K562 (cell line): ENCODE data around the gene PIERCE2. TPM values are rescaled to one million over a fixed set of nuclear protein-coding genes. Genes with fewer than 3 reads are reported as not detected.

Experiments used
- ATAC-seq: fragments of 200-7000 bp; cut with Tn5 transposase; 3 replicates; pipeline ENCODE4 v1.9.1; 2020; ENCODE audit warnings: moderate library complexity
- BruUV-seq: library from RNA; stranded (reverse); fragments of 400-500 nt; replicated peaks from 2 replicates; lab custom pipeline; 2021; lab: Mats Ljungman, UMichigan
- CTCF ChIA-PET: fragments of 300-600 bp; formaldehyde crosslinking; extraction: SDS; loops from one replicate; lab custom pipeline; 2021; ENCODE audit warnings: low intra/inter-chr PET ratio; lab: Yijun Ruan, JAX
- POLR2A ChIA-PET: fragments of 300-600, 350-650 bp; sonication (Branson Sonifier 250); formaldehyde crosslinking; extraction: SDS; loops from one replicate; lab custom pipeline; 2021; ENCODE audit warnings: antibody characterized with exemption, inconsistent platforms; lab: Yijun Ruan, JAX
- DNase-seq, 4 experiments: peaks; one replicate each; pipeline versions ENCODE4 v3.0.0 to v3.0.0-alpha.2; 2011 to 2018; ENCODE audit warnings: low spot score in 3 of 4, mixed read lengths in 3 of 4; ENCODE audit errors: extremely low read depth in 1 of 4
- FAIRE-seq: peaks from 2 replicates; lab custom pipeline; 2011; peaks lifted over from hg19 to GRCh38; lab: Jason Lieb, UNC
- H2AFZ ChIP-seq: 2 replicates; pipeline ENCODE4 v1.6.0; 2011; ENCODE audit warnings: low read depth, low read length, control low read depth, inconsistent platforms
- H3K27ac ChIP-seq: fragments of 200-600 bp; 3 replicates; pipeline ENCODE4 v1.8.0; 2011; ENCODE audit warnings: low read depth, mild to moderate bottlenecking, control low read depth, inconsistent platforms, low read length, moderate library complexity, mixed read lengths; ENCODE audit errors: extremely low read depth
- H3K27me3 ChIP-seq, 2 experiments: fragments of 300-600 bp in 1 of 2; 2 replicates in 1 of 2; 3 replicates in 1 of 2; pipeline versions ENCODE4 v1.6.0 to v1.8.0; 2011; ENCODE audit warnings: inconsistent platforms in 2 of 2, low read length in 2 of 2, mild to moderate bottlenecking in 1 of 2, mixed read lengths in 1 of 2, moderate library complexity in 1 of 2; ENCODE audit not compliant: control insufficient read depth in 2 of 2, insufficient read depth in 2 of 2
- H3K36me3 ChIP-seq: fragments of 300-600 bp; 3 replicates; pipeline ENCODE4 v1.8.0; 2011; ENCODE audit warnings: mild to moderate bottlenecking, low read length, inconsistent platforms; ENCODE audit not compliant: control insufficient read depth, insufficient read depth
- H3K4me1 ChIP-seq, 2 experiments: fragments of 200-600 bp in 1 of 2; replicated peaks in 1 of 2; 2 replicates in 1 of 2; 3 replicates in 1 of 2; pipeline versions ENCODE4 v1.5.1 to v1.8.0; 2011; ENCODE audit warnings: inconsistent platforms in 2 of 2, low read length in 2 of 2, mild to moderate bottlenecking in 1 of 2, mixed read lengths in 1 of 2, moderate library complexity in 1 of 2; ENCODE audit not compliant: control insufficient read depth in 2 of 2, insufficient read depth in 2 of 2
- H3K4me2 ChIP-seq: 2 replicates; pipeline ENCODE4 v1.6.1; 2011; ENCODE audit warnings: low read length, control low read depth, inconsistent platforms, mixed read lengths; ENCODE audit not compliant: insufficient read depth
- H3K4me3 ChIP-seq: fragments of 200-600 bp; sonication (generic), shearing (Covaris generic); 2 replicates; pipeline ENCODE4 v1.5.1; 2016; ENCODE audit warnings: control low read depth, inconsistent platforms
- H3K79me2 ChIP-seq: fragments of 200-600 bp; 3 replicates; pipeline ENCODE4 v1.8.0; 2011; ENCODE audit warnings: low read length, inconsistent platforms; ENCODE audit not compliant: control insufficient read depth, insufficient read depth
- H3K9ac ChIP-seq, 2 experiments: 2 replicates each; pipeline versions ENCODE4 v1.6.0 to v1.6.1; 2011; ENCODE audit warnings: low read depth in 2 of 2, low read length in 2 of 2, control low read depth in 1 of 2, inconsistent platforms in 1 of 2, mild to moderate bottlenecking in 1 of 2, mixed read lengths in 1 of 2; ENCODE audit not compliant: insufficient read depth in 1 of 2
- H3K9me1 ChIP-seq: one replicate; pipeline ENCODE4 v1.6.0; 2011; ENCODE audit warnings: inconsistent platforms, mild to moderate bottlenecking, low read length, moderate library complexity; ENCODE audit not compliant: control insufficient read depth, insufficient read depth
- H3K9me3 ChIP-seq: replicated peaks from 2 replicates; pipeline ENCODE4 v1.5.1; 2011; ENCODE audit warnings: low read depth, low read length, inconsistent platforms; ENCODE audit not compliant: control insufficient read depth, insufficient read depth
- H4K20me1 ChIP-seq: replicated peaks from 2 replicates; pipeline ENCODE4 v1.6.1; 2011; ENCODE audit warnings: low read length, inconsistent platforms, mixed read lengths; ENCODE audit not compliant: control insufficient read depth, insufficient read depth
- ESRRB ChIP-seq: fragments of 250-450 bp; sonication (Bioruptor Pico); IDR thresholded peaks from 2 replicates; pipeline ENCODE4 v1.5.0; 2020; ENCODE audit warnings: mild to moderate bottlenecking, moderate library complexity, borderline replicate concordance
- GATAD2B ChIP-seq: fragments of 450-650 bp; IDR thresholded peaks from 2 replicates; pipeline ENCODE4 v1.6.1; 2017; ENCODE audit warnings: mild to moderate bottlenecking, borderline replicate concordance
- GTF2F1 ChIP-seq: IDR thresholded peaks from 2 replicates; pipeline ENCODE4 v1.6.1; 2011; ENCODE audit warnings: low read depth, low read length, improper control_type of control experiment
- IRF2 ChIP-seq: sonication (generic); formaldehyde crosslinking; IDR thresholded peaks from 2 replicates; pipeline ENCODE4 v1.8.1; 2022; ENCODE audit warnings: mild to moderate bottlenecking, missing genetic modification reagents
- MBD2 ChIP-seq: sonication (generic); IDR thresholded peaks from 2 replicates; pipeline ENCODE4 v1.6.1; 2016; ENCODE audit warnings: low read depth, borderline replicate concordance
- MECOM ChIP-seq: fragments of 250-450 bp; sonication (Bioruptor Pico); IDR thresholded peaks from 2 replicates; pipeline ENCODE4 v1.8.0; 2022; ENCODE audit warnings: inconsistent platforms
- MED1 ChIP-seq: sonication (generic); formaldehyde crosslinking; IDR thresholded peaks from 2 replicates; pipeline ENCODE4 v1.8.1; 2023; ENCODE audit warnings: missing genetic modification reagents, borderline replicate concordance
- NCOA6 ChIP-seq: fragments of 450-650 bp; IDR thresholded peaks from 2 replicates; pipeline ENCODE4 v1.6.1; 2017; ENCODE audit warnings: mild to moderate bottlenecking
- NELFE ChIP-seq: IDR thresholded peaks from 2 replicates; pipeline ENCODE4 v1.6.1; 2011; ENCODE audit warnings: mild to moderate bottlenecking; ENCODE audit not compliant: insufficient read depth, insufficient read length
- NR2F6 ChIP-seq: fragments of 450-650 bp; formaldehyde crosslinking; IDR thresholded peaks from 2 replicates; pipeline ENCODE4 v1.4.0; 2020; ENCODE audit warnings: mild to moderate bottlenecking
- RBM25 ChIP-seq: fragments of 200-400 bp; formaldehyde crosslinking; IDR thresholded peaks from 2 replicates; pipeline ENCODE4 v1.6.1; 2018; ENCODE audit warnings: low read length, low read depth, moderate library complexity; ENCODE audit not compliant: severe bottlenecking
- RFX5 ChIP-seq: IDR thresholded peaks from 2 replicates; pipeline ENCODE4 v1.6.1; 2011; ENCODE audit warnings: low read depth, mild to moderate bottlenecking, improper control_type of control experiment, low read length
- SUPT5H ChIP-seq: fragments of 450-650 bp; IDR thresholded peaks from 2 replicates; pipeline ENCODE4 v1.6.1; 2016
- TBP ChIP-seq: optimal IDR thresholded peaks from 2 replicates; pipeline ENCODE3; 2011; ENCODE audit warnings: low read depth, low read length, improper control_type of control experiment
- TCFL5 ChIP-seq: fragments of 250-450 bp; sonication (Bioruptor Pico); conservative IDR thresholded peaks from 2 replicates; pipeline ENCODE4 v1.6.1; 2021; ENCODE audit warnings: mild to moderate bottlenecking, moderate library complexity, matching md5 sums
- ZNF253 ChIP-seq: fragments of 250-450 bp; sonication (Bioruptor Pico); conservative IDR thresholded peaks from 2 replicates; pipeline ENCODE4 v1.6.1; 2021; ENCODE audit warnings: mild to moderate bottlenecking
- ZNF583 ChIP-seq: fragments of 250-450 bp; sonication (Bioruptor Pico); IDR thresholded peaks from 2 replicates; pipeline ENCODE4 v1.4.0; 2020
- ZNF76 ChIP-seq: fragments of 250-450 bp; sonication (Bioruptor Pico); IDR thresholded peaks from 2 replicates; pipeline ENCODE4 v1.4.0; 2020; ENCODE audit warnings: mild to moderate bottlenecking, moderate library complexity, borderline replicate concordance
- WGBS: fragments of 100-300 bp; shearing (Covaris generic); methylation state at CpG from one replicate; pipeline ENCODE4 v1.1.6; 2016; ENCODE audit warnings: low coverage, mixed read lengths; ENCODE audit not compliant: insufficient coverage; ENCODE audit errors: missing lambda C conversion rate; 5-methylcytosine and 5-hydroxymethylcytosine counted together
- in situ Hi-C: fragments of 300-500 bp; cut with MboI; formaldehyde crosslinking; loops from 4 replicates; pipeline ENCODE4 v1.15.0; 2018; ENCODE audit warnings: inconsistent platforms, mixed read lengths
- intact Hi-C: fragments of 100-400 bp; cut with micrococcal nuclease; formaldehyde crosslinking; loops from 2 replicates; pipeline ENCODE4 v1.14.2; 2022
- polyA plus RNA-seq, 8 experiments: library from polyadenylated mRNA; depleted of rRNA in 4 of 8; stranded (reverse) in 5 of 8; unstranded in 3 of 8; fragments of >200 nt; fragmentation: Nextera tagmentation in 2 of 8; fragmentation: Illumina TruSeq in 1 of 8; extraction: Ambion mirVana in 2 of 8; extraction: Trizol in 1 of 8; gene quantifications; 2 replicates each; pipeline versions ENCODE4 v1.2.1 to v1.2.3, GENCODE V29; 2011 to 2014; ENCODE audit warnings: inconsistent platforms in 1 of 8, missing spikeins in 1 of 8
- total RNA-seq, 7 experiments: library from RNA; depleted of rRNA in 6 of 7; stranded (reverse); fragments of >200 nt in 6 of 7; fragmentation: Illumina TruSeq in 2 of 7; extraction: Trizol in 2 of 7; gene quantifications; 2 replicates each; pipeline versions ENCODE4 v1.2.1 to v1.2.3, GENCODE V29; 2011 to 2021; ENCODE audit warnings: low replicate concordance in 1 of 7
- TF ChIP-seq, protein P1 (sequence below): fragments of 450-650 bp; IDR thresholded peaks from 2 replicates; pipeline ENCODE4 v1.6.1; 2017; ENCODE audit warnings: antibody characterized with exemption, mild to moderate bottlenecking
- TF ChIP-seq, protein P2 (sequence below): fragments of 250-450 bp; sonication (Bioruptor Pico); IDR thresholded peaks from 2 replicates; pipeline ENCODE4 v1.8.0; 2021; ENCODE audit warnings: moderate library complexity, mild to moderate bottlenecking, inconsistent platforms
- TF ChIP-seq, protein P3 (sequence below): sonication (generic); formaldehyde crosslinking; IDR thresholded peaks from 2 replicates; pipeline ENCODE4 v1.5.0; 2020; ENCODE audit warnings: missing genetic modification reagents

PIERCE2 gene
- total and polyA plus RNA-seq, 9 of the 15 experiments (the other 6 are each of a cell fraction or from before 2014, with no cell fraction given) = 2.9 to 4.8 (median 4.0) TPM

- no TSS peak for BruUV-seq
- H3K27ac ChIP-seq = peak overlapping the region; percentile 75
- no peak for ATAC-seq
- peak overlapping the region; percentile 59 to 84; a peak in 3 of 4 replicates for H3K9ac ChIP-seq
- ChIA-PET POLR2A (interaction anchor here (0.6 to 1.3 kb wide), 5 partner anchors 9 to 1059 kb away, joined by 3 to 6 read pairs (median 4); no protein-coding TSS in a partner anchor), CTCF (no interaction called here)
- DNase-seq = peak in 1 of 4 experiments; percentile 18
- no peaks in the 10 kb centered on the region for H3K9me1 ChIP-seq
- H2AFZ ChIP-seq = peak overlapping the region; percentile 37
- FAIRE-seq = no peak
- in situ Hi-C loops (no loop called here), intact Hi-C loops (loop anchor here (2.0 kb wide), 1 partner anchor 83 kb away; the partner anchor contains the start of genes PIGB and PIGBOS1)
- H3K79me2 ChIP-seq = peaks cover 98% of the 10 kb centered on the region
- peaks cover 26 to 47% of the 10 kb centered on the region in 2 experiments for H3K4me1 ChIP-seq
- H3K36me3 ChIP-seq = peaks cover 9% of the 10 kb centered on the region; the same call in 1 of the 3 replicates
- H3K4me3 ChIP-seq = peak overlapping the region; percentile 7; the same call in 1 of the 2 replicates
- WGBS = 0% methylated on average over 1 of the region's 1 CpG
- H3K27me3 ChIP-seq = no peaks in the 10 kb centered on the region
- H3K4me2 ChIP-seq = peak overlapping the region; percentile 61
- no peaks in the 10 kb centered on the region for H4K20me1 ChIP-seq
- no peaks in the 10 kb centered on the region for H3K9me3 ChIP-seq
- no peak; the same call in 1 of the 2 replicates for TF ChIP-seq ZNF583 (CRISPR knock-in tag)
- TF ChIP-seq TBP = no peak
- TF ChIP-seq NELFE = no peak
- TF ChIP-seq MECOM (CRISPR knock-in tag) = peak; percentile 75
- TF ChIP-seq, protein P1, sequence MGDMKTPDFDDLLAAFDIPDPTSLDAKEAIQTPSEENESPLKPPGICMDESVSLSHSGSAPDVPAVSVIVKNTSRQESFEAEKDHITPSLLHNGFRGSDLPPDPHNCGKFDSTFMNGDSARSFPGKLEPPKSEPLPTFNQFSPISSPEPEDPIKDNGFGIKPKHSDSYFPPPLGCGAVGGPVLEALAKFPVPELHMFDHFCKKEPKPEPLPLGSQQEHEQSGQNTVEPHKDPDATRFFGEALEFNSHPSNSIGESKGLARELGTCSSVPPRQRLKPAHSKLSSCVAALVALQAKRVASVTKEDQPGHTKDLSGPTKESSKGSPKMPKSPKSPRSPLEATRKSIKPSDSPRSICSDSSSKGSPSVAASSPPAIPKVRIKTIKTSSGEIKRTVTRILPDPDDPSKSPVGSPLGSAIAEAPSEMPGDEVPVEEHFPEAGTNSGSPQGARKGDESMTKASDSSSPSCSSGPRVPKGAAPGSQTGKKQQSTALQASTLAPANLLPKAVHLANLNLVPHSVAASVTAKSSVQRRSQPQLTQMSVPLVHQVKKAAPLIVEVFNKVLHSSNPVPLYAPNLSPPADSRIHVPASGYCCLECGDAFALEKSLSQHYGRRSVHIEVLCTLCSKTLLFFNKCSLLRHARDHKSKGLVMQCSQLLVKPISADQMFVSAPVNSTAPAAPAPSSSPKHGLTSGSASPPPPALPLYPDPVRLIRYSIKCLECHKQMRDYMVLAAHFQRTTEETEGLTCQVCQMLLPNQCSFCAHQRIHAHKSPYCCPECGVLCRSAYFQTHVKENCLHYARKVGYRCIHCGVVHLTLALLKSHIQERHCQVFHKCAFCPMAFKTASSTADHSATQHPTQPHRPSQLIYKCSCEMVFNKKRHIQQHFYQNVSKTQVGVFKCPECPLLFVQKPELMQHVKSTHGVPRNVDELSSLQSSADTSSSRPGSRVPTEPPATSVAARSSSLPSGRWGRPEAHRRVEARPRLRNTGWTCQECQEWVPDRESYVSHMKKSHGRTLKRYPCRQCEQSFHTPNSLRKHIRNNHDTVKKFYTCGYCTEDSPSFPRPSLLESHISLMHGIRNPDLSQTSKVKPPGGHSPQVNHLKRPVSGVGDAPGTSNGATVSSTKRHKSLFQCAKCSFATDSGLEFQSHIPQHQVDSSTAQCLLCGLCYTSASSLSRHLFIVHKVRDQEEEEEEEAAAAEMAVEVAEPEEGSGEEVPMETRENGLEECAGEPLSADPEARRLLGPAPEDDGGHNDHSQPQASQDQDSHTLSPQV = peak; percentile 94
- no peak for TF ChIP-seq MED1 (CRISPR knock-in tag)
- no peak for TF ChIP-seq ESRRB
- TF ChIP-seq ZNF76 (CRISPR knock-in tag) = peak; percentile 83
- TF ChIP-seq TCFL5 = peak; percentile 87; the same call in 1 of the 2 replicates
- TF ChIP-seq GATAD2B = no peak
- no peak for TF ChIP-seq NR2F6 (CRISPR knock-in tag)
- no peak for TF ChIP-seq SUPT5H
- no peak for TF ChIP-seq IRF2 (CRISPR knock-in tag)
- TF ChIP-seq RBM25 = no peak
- TF ChIP-seq, protein P2, sequence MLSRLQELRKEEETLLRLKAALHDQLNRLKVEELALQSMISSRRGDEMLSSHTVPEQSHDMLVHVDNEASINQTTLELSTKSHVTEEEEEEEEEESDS (CRISPR knock-in tag) = no peak
- TF ChIP-seq NCOA6 = no peak
- TF ChIP-seq MBD2 = no peak
- TF ChIP-seq RFX5 = no peak
- no peak for TF ChIP-seq GTF2F1
- TF ChIP-seq, protein P3, sequence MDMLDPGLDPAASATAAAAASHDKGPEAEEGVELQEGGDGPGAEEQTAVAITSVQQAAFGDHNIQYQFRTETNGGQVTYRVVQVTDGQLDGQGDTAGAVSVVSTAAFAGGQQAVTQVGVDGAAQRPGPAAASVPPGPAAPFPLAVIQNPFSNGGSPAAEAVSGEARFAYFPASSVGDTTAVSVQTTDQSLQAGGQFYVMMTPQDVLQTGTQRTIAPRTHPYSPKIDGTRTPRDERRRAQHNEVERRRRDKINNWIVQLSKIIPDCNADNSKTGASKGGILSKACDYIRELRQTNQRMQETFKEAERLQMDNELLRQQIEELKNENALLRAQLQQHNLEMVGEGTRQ (CRISPR knock-in tag) = no peak
- no peak for TF ChIP-seq ZNF253 (CRISPR knock-in tag)
Measured at GRCh38 chr15:55401786-55402246, 6.5 kb upstream of the PIERCE2 start.
